ENCODE measurements around the gene GAPVD1.

- no peak for TF ChIP-seq ARNT (IDR thresholded peaks at IDR 0.05)
- TF ChIP-seq TARDBP (IDR thresholded peaks at IDR 0.05) = no peak
- TF ChIP-seq NFRKB (IDR thresholded peaks at IDR 0.05) = no peak
- no peak for TF ChIP-seq BHLHE40 (IDR thresholded peaks at IDR 0.05; ENCODE audit: borderline replicate concordance)
- no peak for TF ChIP-seq FOXM1 (IDR thresholded peaks at IDR 0.05; ENCODE audit: borderline replicate concordance)
- TF ChIP-seq FOXA1 (IDR thresholded peaks at IDR 0.05) = no peak
- TF ChIP-seq SUZ12 (IDR thresholded peaks at IDR 0.05) = no peak
- TF ChIP-seq SP1 (IDR thresholded peaks at IDR 0.05) = no peak
- no peak for TF ChIP-seq ELF4 (IDR thresholded peaks at IDR 0.05)
- TF ChIP-seq FOXK2 (IDR thresholded peaks at IDR 0.05) = no peak
- TF ChIP-seq L3MBTL2 (conservative IDR thresholded peaks at IDR 0.05) = no peak
- TF ChIP-seq CTBP1 (IDR thresholded peaks at IDR 0.05; ENCODE audit: borderline replicate concordance) = no peak
Observed at GRCh38 chr9:125332527-125332926, 70.9 kb downstream of the GAPVD1 start.

Data from HEK293T (cell line).